Muscle of arm (tissue), 12 donors: ENCODE results near the gene LAG3. TPM values are rescaled to one million over a fixed set of nuclear protein-coding genes. Genes with fewer than 3 reads are reported as not detected.

Experiments
- DNase-seq: peaks from one replicate; pipeline ENCODE4 v3.0.0-alpha.2; 2013
- polyA plus RNA-seq, 12 donors: library from polyadenylated mRNA; unstranded; fragments of 120-200 nt; gene quantifications; one replicate each; pipeline ENCODE4 v1.2.1, GENCODE V29; 2013; ENCODE audit not compliant: insufficient read length in 12 of 12

The LAG3 gene
- polyA plus RNA-seq, 12 donors: 0.16 to 1.4 (median 0.60) TPM; not detected in 2

- DNase-seq: no peak
Observed at GRCh38 chr12:6771509-6772330, 600 bp upstream of the LAG3 start.

- DNase-seq: no peak
Observed at GRCh38 chr12:6772726-6773589, 638 bp downstream of the LAG3 start.

GRCh38 chr12:6773590-6774351 is 1.5 kb downstream of the LAG3 start:
- no peak for DNase-seq

GRCh38 chr12:6774499-6775062 is 2.3 kb downstream of the LAG3 start:
- no peak for DNase-seq

- no peak for DNase-seq
Observed at GRCh38 chr12:6775185-6776174, 3.2 kb downstream of the LAG3 start.

GRCh38 chr12:6777386-6777785 is 5.1 kb downstream of the LAG3 start:
- DNase-seq: no peak

GRCh38 chr12:6778217-6778573 is 5.9 kb downstream of the LAG3 start:
- no peak for DNase-seq

GRCh38 chr12:6778574-6779550 is 6.5 kb downstream of the LAG3 start:
- peak; percentile 96 for DNase-seq

- DNase-seq: no peak
Observed at GRCh38 chr12:6779708-6780432, 7.5 kb downstream of the LAG3 start.

GRCh38 chr12:6780573-6780972 is 8.3 kb downstream of the LAG3 start:
- DNase-seq: no peak

GRCh38 chr12:6782119-6782518 is 9.8 kb downstream of the LAG3 start:
- DNase-seq: no peak

GRCh38 chr12:6782850-6783566 is 10.7 kb downstream of the LAG3 start:
- no peak for DNase-seq

GRCh38 chr12:6783828-6784227 is 11.5 kb downstream of the LAG3 start:
- no peak for DNase-seq

- DNase-seq: no peak
Observed at GRCh38 chr12:6784296-6784695, 12.0 kb downstream of the LAG3 start.

GRCh38 chr12:6784761-6785160 is 12.4 kb downstream of the LAG3 start:
- no peak for DNase-seq

GRCh38 chr12:6786416-6787094 is 14.2 kb downstream of the LAG3 start:
- DNase-seq: no peak

- no peak for DNase-seq
Observed at GRCh38 chr12:6787309-6787708, 15.0 kb downstream of the LAG3 start.
